ENCODE data around the gene KANK4.
"Not testable (repeated sequence)": the region's sequence is repeated elsewhere in the genome, so short reads cannot be mapped to it uniquely, and the experiment has no call there.

Gene KANK4

GRCh38 chr1:62269851-62270495, 49.3 kb downstream of the KANK4 start:
- DNase-seq: no peak

- DNase-seq: no peak
These were observed 49.8 kb downstream of the KANK4 start for GRCh38 chr1:62269439-62269838.

- no peak for DNase-seq
These were observed 50.9 kb downstream of the KANK4 start for GRCh38 chr1:62268315-62268714.

GRCh38 chr1:62265956-62266935, 53.0 kb downstream of the KANK4 start:
- DNase-seq: no peak

GRCh38 chr1:62263814-62264353, 55.4 kb downstream of the KANK4 start:
- DNase-seq: no peak

GRCh38 chr1:62263006-62263813, 56.0 kb downstream of the KANK4 start:
- DNase-seq: no peak

- no peak for DNase-seq
These were observed 58.5 kb downstream of the KANK4 start for GRCh38 chr1:62260688-62261087.

- DNase-seq: no peak
These were observed 59.7 kb downstream of the KANK4 start for GRCh38 chr1:62259551-62259950.

- no peak for DNase-seq
These were observed 69.0 kb downstream of the KANK4 start for GRCh38 chr1:62250126-62250726.

- DNase-seq: no peak
These were observed 71.7 kb downstream of the KANK4 start for GRCh38 chr1:62247391-62248168.

- no peak for DNase-seq
These were observed 74.0 kb downstream of the KANK4 start for GRCh38 chr1:62245201-62245600.

GRCh38 chr1:62244380-62244779, 74.9 kb downstream of the KANK4 start:
- not testable (repeated sequence) for DNase-seq

- no peak for DNase-seq
These were observed 77.7 kb downstream of the KANK4 start for GRCh38 chr1:62241371-62242131.

GRCh38 chr1:62240651-62241370, 78.4 kb downstream of the KANK4 start:
- DNase-seq: no peak

- DNase-seq: not testable (repeated sequence)
These were observed 79.4 kb downstream of the KANK4 start for GRCh38 chr1:62239652-62240403.

- no peak for DNase-seq
These were observed 80.7 kb downstream of the KANK4 start for GRCh38 chr1:62238507-62238906.

- DNase-seq: peak; percentile 25
These were observed 81.3 kb downstream of the KANK4 start for GRCh38 chr1:62237950-62238374.

GRCh38 chr1:62237361-62237760, 81.9 kb downstream of the KANK4 start:
- no peak for DNase-seq

- no peak for DNase-seq
These were observed 83.7 kb downstream of the KANK4 start for GRCh38 chr1:62235576-62235975.
